ENCODE measurements around the gene TGFBR3.

The TGFBR3 gene

DNA sequence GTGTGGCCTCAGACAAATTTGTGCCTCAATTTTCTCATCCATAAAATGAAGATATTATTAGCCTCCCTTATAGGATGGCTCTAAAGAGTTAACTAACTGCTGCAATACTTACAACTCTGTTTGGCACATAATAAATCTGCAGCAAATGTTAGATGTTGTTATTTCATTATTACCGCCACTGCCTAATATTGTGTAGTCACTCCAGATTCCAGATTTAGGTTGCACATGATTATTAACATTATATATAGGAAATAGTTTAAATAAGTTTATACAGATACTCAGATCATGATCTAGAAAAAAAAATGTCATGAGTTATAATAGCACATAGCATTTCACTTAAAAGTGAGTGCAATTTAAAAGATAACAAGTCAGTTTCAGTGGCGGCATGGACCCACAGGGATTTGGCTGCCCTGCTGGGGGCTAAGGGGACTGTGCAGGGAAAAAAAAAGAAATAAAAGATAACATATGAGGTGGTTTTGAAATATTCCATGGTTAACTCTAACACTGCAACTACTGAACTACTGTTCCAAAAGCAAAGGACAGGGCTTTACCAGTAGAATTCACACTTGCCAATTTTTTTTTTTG is 170.4 kb downstream of the TGFBR3 start:
- no peak for DNase-seq (ENCODE audit: extremely low read depth, low read depth)
- H3K4me3 ChIP-seq (replicated peaks; ENCODE audit: low read depth, low read length) = no peak overlapping the region
- TF ChIP-seq, protein P1, sequence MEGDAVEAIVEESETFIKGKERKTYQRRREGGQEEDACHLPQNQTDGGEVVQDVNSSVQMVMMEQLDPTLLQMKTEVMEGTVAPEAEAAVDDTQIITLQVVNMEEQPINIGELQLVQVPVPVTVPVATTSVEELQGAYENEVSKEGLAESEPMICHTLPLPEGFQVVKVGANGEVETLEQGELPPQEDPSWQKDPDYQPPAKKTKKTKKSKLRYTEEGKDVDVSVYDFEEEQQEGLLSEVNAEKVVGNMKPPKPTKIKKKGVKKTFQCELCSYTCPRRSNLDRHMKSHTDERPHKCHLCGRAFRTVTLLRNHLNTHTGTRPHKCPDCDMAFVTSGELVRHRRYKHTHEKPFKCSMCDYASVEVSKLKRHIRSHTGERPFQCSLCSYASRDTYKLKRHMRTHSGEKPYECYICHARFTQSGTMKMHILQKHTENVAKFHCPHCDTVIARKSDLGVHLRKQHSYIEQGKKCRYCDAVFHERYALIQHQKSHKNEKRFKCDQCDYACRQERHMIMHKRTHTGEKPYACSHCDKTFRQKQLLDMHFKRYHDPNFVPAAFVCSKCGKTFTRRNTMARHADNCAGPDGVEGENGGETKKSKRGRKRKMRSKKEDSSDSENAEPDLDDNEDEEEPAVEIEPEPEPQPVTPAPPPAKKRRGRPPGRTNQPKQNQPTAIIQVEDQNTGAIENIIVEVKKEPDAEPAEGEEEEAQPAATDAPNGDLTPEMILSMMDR (IDR thresholded peaks at IDR 0.05; ENCODE audit: low read depth, low read length, missing control alignments) = no peak

DNA sequence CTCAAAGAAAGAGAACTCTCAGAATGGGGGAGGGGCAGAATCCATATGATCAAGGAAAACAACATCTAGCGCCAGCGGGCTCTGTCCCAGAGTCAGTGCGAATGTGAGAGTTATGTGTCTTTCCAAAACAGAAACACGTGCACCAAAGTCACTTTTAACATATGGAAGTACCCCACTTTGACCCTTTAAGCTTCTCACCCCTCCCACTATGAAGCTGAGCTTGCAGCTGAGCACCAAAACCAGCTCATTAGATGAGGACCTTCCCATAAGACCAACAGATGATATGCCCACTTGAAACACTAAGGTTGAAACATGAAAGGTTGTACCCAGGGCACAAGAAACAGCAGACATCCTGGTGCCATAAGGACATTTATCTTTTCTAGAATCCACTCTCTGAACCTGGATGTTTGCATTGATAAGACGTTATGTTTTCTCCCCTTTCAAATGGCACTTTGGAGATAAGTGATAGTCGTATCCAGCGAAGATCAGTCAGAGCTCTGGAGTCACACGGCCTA is 171.0 kb downstream of the TGFBR3 start:
- DNase-seq (ENCODE audit: extremely low read depth, low read depth) = no peak
- TF ChIP-seq, protein P1 (IDR thresholded peaks at IDR 0.05; ENCODE audit: low read depth, low read length, missing control alignments) = no peak
- H3K4me3 ChIP-seq (replicated peaks; ENCODE audit: low read depth, low read length) = no peak overlapping the region

- H3K4me3 ChIP-seq (replicated peaks; ENCODE audit: low read depth, low read length) = no peak overlapping the region
- TF ChIP-seq, protein P1 (IDR thresholded peaks at IDR 0.05; ENCODE audit: low read depth, low read length, missing control alignments) = no peak
- no peak for DNase-seq (ENCODE audit: extremely low read depth, low read depth)
Observed at GRCh38 chr1:91712981-91713841, 172.7 kb downstream of the TGFBR3 start.

GRCh38 chr1:91712393-91712792 is 173.6 kb downstream of the TGFBR3 start:
- no peak overlapping the region for H3K4me3 ChIP-seq (replicated peaks; ENCODE audit: low read depth, low read length)
- no peak for DNase-seq (ENCODE audit: extremely low read depth, low read depth)
- TF ChIP-seq, protein P1 (IDR thresholded peaks at IDR 0.05; ENCODE audit: low read depth, low read length, missing control alignments) = no peak

GRCh38 chr1:91711504-91712247 is 174.3 kb downstream of the TGFBR3 start:
- H3K4me3 ChIP-seq (replicated peaks; ENCODE audit: low read depth, low read length) = no peak overlapping the region
- no peak for DNase-seq (ENCODE audit: extremely low read depth, low read depth)
- TF ChIP-seq, protein P1 (IDR thresholded peaks at IDR 0.05; ENCODE audit: low read depth, low read length, missing control alignments) = no peak

- no peak for DNase-seq (ENCODE audit: extremely low read depth, low read depth)
- TF ChIP-seq, protein P1 (IDR thresholded peaks at IDR 0.05; ENCODE audit: low read depth, low read length, missing control alignments) = no peak
- no peak overlapping the region for H3K4me3 ChIP-seq (replicated peaks; ENCODE audit: low read depth, low read length)
Observed at GRCh38 chr1:91710261-91710660, 175.7 kb downstream of the TGFBR3 start.
